HG02884 (cell line): ENCODE measurements around the gene SLC16A8.

Experiments used
- ATAC-seq: cut with Tn5 transposase; IDR thresholded peaks from one replicate; pipeline ENCODE4 v1.9.1; 2021; ENCODE audit warnings: mild to moderate bottlenecking, moderate library complexity; ENCODE audit not compliant: unreplicated experiment

The SLC16A8 gene

GRCh38 chr22:38073150-38074130 lies 10.5 kb downstream of the SLC16A8 start:
- ATAC-seq = no peak

GRCh38 chr22:38072322-38073149 lies 11.4 kb downstream of the SLC16A8 start:
- no peak for ATAC-seq

GRCh38 chr22:38071421-38072321 lies 12.3 kb downstream of the SLC16A8 start:
- no peak for ATAC-seq

GRCh38 chr22:38070250-38070921 lies 13.6 kb downstream of the SLC16A8 start:
- no peak for ATAC-seq

GRCh38 chr22:38069372-38070249 lies 14.4 kb downstream of the SLC16A8 start:
- ATAC-seq = no peak

- no peak for ATAC-seq
Measured at GRCh38 chr22:38068641-38069371, 15.2 kb downstream of the SLC16A8 start.

GRCh38 chr22:38067761-38068360 lies 16.1 kb downstream of the SLC16A8 start:
- ATAC-seq = no peak

GRCh38 chr22:38067028-38067415 lies 17.0 kb downstream of the SLC16A8 start:
- ATAC-seq = no peak

GRCh38 chr22:38066381-38067027 lies 17.5 kb downstream of the SLC16A8 start:
- no peak for ATAC-seq

GRCh38 chr22:38065539-38065938 lies 18.4 kb downstream of the SLC16A8 start:
- no peak for ATAC-seq

GRCh38 chr22:38062791-38063190 lies 21.2 kb downstream of the SLC16A8 start:
- ATAC-seq = no peak

- no peak for ATAC-seq
Measured at GRCh38 chr22:38056969-38057891, 26.8 kb downstream of the SLC16A8 start, which contains the start of gene PICK1. TSS of gene PICK1 (plus strand) at chr22:38057404. CDS start at chr22:38057810, 406 bp downstream.

- ATAC-seq = no peak
Measured at GRCh38 chr22:38051900-38052862, 31.8 kb downstream of the SLC16A8 start.

GRCh38 chr22:38051261-38051660 lies 32.7 kb downstream of the SLC16A8 start:
- ATAC-seq = no peak

- ATAC-seq = no peak
Measured at GRCh38 chr22:38050720-38051119, 33.3 kb downstream of the SLC16A8 start.
